ENCODE measurements around the gene SGSM1.
A peak's percentile ranks its signal among the peaks of the same experiment; 100 is the strongest.

SGSM1 gene

DNA sequence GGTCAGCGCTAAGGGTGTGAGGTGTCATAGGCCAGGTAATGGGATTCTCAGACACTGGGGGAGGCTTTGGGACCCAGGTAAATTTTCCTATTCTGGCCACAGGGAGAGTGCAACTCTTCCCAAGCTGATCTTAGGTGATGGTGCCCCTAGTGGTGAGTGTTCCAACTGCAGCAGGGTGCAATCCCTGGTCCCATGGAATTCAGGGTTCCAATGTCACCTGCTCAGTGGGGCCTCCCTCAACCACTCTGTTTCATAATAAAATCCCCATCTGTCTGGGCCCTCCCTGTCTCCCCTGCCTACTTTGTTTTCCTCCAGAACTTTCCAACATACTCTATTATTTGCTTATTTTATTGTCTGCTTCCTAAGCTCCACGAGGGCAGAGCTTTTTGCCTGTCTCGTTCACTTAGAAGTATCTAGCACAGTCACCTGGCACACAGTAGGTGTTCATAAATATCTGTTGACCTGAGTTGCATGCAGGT, 2.9 kb upstream of the SGSM1 start:
- H3K4me3 ChIP-seq (ENCODE audit: low read depth, low read length): no peak overlapping the region
- TF ChIP-seq, protein P1, sequence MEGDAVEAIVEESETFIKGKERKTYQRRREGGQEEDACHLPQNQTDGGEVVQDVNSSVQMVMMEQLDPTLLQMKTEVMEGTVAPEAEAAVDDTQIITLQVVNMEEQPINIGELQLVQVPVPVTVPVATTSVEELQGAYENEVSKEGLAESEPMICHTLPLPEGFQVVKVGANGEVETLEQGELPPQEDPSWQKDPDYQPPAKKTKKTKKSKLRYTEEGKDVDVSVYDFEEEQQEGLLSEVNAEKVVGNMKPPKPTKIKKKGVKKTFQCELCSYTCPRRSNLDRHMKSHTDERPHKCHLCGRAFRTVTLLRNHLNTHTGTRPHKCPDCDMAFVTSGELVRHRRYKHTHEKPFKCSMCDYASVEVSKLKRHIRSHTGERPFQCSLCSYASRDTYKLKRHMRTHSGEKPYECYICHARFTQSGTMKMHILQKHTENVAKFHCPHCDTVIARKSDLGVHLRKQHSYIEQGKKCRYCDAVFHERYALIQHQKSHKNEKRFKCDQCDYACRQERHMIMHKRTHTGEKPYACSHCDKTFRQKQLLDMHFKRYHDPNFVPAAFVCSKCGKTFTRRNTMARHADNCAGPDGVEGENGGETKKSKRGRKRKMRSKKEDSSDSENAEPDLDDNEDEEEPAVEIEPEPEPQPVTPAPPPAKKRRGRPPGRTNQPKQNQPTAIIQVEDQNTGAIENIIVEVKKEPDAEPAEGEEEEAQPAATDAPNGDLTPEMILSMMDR (IDR thresholded peaks at IDR 0.05; ENCODE audit: insufficient read depth, low read length, missing control alignments): peak; percentile 86
- no peak for DNase-seq (ENCODE audit: low read depth, low spot score)
- CTCF ChIA-PET: interaction anchor here (0.6 to 2.0 kb wide), 11 partner anchors 11 to 47 kb away, joined by 3 to 8 read pairs (median 4); no protein-coding TSS in a partner anchor
- POLR2A ChIA-PET: no interaction called here

DNA sequence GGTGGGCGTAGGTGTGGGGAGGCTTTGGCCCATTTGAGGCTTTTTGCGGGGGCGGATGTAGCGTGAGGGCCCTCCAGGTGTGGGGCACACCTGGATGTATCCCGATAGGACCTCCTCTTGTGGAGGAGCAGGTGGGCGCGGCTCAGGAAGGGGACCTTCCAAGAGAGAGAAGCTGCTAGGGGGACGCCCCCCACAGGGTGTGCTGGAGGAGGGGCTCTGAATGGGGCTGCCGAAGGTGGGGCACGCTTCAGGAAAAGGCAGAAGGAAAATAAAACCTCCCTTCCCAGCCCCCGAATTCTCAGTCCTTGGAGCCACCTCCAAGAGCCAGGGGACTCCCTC, 621 bp downstream of the SGSM1 start:
- CTCF ChIA-PET: no interaction called here
- POLR2A ChIA-PET: no interaction called here
- no peak for DNase-seq (ENCODE audit: low read depth, low spot score)
- no peak overlapping the region for H3K4me3 ChIP-seq (ENCODE audit: low read depth, low read length)
- TF ChIP-seq, protein P1 (IDR thresholded peaks at IDR 0.05; ENCODE audit: insufficient read depth, low read length, missing control alignments): no peak

DNA sequence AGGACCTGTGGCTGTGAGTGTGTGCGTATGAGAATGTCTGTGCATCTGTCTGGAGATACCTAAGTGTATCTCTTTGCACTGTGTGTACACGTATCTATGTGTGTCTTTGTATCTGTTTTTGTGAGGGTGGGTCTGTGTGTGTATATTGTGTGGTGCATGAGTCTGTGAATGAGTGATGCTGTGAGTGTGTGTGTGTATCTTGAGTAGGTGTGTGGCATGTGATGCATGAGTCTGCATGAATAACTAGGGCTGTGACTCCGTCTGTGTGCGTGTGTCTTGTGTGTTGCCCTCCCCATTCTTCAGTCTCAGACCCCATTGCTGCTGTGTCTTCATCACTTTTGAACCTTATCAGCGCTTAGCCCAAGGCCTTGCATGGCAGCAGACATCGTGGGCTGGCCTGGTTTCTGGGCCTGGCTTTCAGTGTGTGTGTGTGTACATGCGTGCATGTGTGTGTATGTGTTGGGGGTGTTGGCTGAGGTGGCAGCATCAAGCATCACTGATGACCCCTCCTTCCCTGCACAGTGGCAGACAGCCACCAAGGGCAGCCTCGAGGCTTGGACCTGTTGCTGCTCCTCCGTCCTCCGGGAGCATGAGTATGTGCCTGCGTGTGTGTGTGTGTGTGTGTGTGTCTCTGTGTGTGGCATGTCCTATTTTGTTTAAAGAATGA, 1.4 kb downstream of the SGSM1 start:
- TF ChIP-seq, protein P1 (IDR thresholded peaks at IDR 0.05; ENCODE audit: insufficient read depth, low read length, missing control alignments): no peak
- H3K4me3 ChIP-seq (ENCODE audit: low read depth, low read length): no peak overlapping the region
- ChIA-PET CTCF (no interaction called here), POLR2A (no interaction called here)
- no peak for DNase-seq (ENCODE audit: low read depth, low spot score)

DNA sequence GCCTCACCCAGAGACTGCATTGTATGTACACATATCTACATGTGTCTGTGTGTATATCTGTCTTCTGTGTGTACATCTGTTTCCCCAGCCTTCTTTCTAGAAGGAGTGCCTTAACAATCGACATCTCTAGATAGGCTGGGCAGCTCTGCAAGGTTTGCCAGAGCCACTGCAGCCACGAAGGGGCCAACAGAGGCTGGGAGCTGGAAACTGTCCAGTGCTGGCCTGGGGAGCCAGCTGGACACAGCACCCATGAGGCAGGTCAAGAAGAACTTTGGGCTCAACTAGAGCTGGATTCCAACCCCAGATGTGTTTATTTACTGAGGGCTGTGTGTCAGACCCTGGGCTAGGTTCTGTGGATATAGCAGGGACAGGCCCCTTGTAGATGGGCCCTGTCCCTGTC, 3.3 kb downstream of the SGSM1 start:
- CTCF ChIA-PET: no interaction called here
- POLR2A ChIA-PET: no interaction called here
- H3K4me3 ChIP-seq (ENCODE audit: low read depth, low read length): no peak overlapping the region
- DNase-seq (ENCODE audit: low read depth, low spot score): no peak
- TF ChIP-seq, protein P1 (IDR thresholded peaks at IDR 0.05; ENCODE audit: insufficient read depth, low read length, missing control alignments): no peak

DNA sequence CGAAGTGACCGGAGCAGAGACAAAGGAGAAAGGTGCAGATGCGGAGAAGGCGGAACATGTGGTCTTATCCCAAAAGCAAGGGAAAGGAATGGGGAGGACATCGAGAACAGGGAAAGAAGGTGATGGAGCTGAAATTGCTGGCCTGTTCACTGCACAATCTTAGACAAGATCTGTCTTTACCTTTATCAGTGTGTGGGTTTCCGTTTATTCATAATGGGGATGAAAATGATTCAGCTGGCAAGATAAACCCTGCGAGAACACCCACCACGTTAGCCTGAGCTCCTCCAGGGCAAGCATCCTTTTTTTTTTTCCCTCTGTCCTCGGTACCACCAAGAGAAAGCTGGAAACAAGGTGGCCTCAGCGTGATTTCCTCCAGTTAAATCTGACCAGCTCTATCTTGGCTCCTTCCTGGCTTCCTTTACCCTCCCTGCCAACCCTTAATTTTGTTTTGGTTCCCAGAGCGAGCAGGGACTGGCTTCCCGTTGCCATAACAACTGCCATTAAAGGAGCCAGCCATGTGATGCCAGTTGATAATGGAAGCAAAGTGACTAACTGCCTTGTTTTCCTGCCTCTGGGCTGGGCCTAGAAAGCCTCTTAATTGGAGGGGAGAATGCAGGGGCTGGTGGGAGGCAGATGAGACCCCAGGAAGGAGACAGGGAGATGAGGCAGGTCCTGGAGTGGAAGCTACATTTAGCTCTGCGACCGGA, 4.2 kb downstream of the SGSM1 start:
- no peak overlapping the region for H3K4me3 ChIP-seq (ENCODE audit: low read depth, low read length)
- POLR2A ChIA-PET: no interaction called here
- CTCF ChIA-PET: no interaction called here
- no peak for DNase-seq (ENCODE audit: low read depth, low spot score)
- TF ChIP-seq, protein P1 (IDR thresholded peaks at IDR 0.05; ENCODE audit: insufficient read depth, low read length, missing control alignments): no peak

DNA sequence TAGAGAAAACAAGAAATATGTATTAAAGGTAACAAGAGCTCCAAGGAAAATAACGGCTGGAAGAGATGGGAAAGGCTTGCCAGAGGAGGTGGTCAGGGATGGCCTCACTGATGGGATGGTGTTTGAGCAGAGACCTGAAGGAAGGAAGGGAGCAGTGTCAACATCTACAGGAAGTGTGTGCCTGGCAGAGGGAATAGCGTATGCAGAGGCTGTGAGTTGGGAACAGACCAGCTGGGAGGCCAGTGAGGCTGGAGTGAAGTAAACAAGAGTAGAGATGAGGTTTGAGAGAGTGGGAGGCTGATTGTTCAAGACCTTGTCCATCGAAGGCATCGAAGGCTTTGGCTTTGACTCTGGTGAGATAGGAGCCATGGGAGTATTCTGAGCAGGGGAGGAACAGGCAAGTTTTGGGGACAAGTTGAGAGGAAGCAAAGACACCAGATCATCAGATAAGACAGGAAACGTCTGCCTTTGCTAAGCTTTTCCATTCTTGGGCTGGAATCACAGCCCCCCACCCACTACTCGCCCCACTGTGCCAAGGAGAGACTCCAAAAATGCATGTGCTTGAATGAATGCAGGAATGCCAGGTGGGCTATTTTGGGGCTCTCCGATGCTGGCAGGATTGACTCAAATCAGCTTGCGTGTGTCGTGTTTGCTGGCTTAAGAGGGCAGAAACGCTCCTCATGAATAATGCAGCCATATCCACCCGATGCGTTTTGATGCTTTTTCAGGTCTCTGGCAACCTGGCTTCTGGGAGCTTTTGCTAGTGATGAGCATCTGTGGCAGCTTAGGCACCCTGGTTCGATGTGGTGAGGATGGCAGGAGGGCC, 7.2 kb downstream of the SGSM1 start:
- DNase-seq (ENCODE audit: low read depth, low spot score): no peak
- POLR2A ChIA-PET: no interaction called here
- TF ChIP-seq, protein P1 (IDR thresholded peaks at IDR 0.05; ENCODE audit: insufficient read depth, low read length, missing control alignments): no peak
- no peak overlapping the region for H3K4me3 ChIP-seq (ENCODE audit: low read depth, low read length)
- CTCF ChIA-PET: interaction anchor here (0.7 kb wide), 1 partner anchor 36 kb away, joined by 3 read pairs; no protein-coding TSS in a partner anchor

All from AG04449 (cell line).